ENCODE data around the gene NELL2. TPM values are rescaled to one million over a fixed set of nuclear protein-coding genes. Genes with fewer than 3 reads are reported as not detected.

NELL2 gene
- total and polyA plus RNA-seq, 2 experiments from 2014 or later = not detected

DNA sequence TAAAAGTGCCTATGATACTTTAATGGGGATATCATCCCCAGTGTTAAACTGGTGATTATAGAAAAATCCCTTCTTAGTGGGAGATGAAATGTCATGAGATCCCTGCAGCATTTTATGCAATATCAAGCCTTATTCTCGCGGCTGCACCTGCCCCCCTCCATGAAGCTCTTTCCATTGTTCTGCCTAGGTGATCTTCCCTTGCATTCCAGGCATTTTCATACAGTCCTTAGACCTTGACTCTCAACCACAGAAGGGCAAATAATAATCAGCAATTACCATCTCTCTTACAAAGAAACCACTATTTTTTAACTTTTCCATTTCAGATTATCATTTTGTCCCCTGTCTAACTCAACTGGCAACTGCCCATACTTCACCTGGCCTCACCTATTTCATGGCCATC, 352.3 kb downstream of the NELL2 start:
- no peaks in the 10 kb centered on the region for H3K36me3 ChIP-seq (ENCODE audit: low read depth)
- 21 to 50% methylated on average over 2 of the region's 2 CpGs for WGBS, 2 experiments (ENCODE audit: low coverage in 1 of 2, low lambda C conversion rate in 2 of 2, missing lambda C conversion rate in 2 of 2)
- no peak overlapping the region for H3K4me2 ChIP-seq (ENCODE audit: unreplicated experiment)
- H3K27me3 ChIP-seq (replicated peaks; ENCODE audit: insufficient read depth) = no peaks in the 10 kb centered on the region
- no peak overlapping the region for H3K4me3 ChIP-seq
- in situ Hi-C loops (cut with MboI) = no loop called here
- no peak overlapping the region for H3K27ac ChIP-seq
- no peak for DNase-seq
- no peak overlapping the region for H2AFZ ChIP-seq
- no peaks in the 10 kb centered on the region for H3K79me2 ChIP-seq (ENCODE audit: insufficient read depth)
- TF ChIP-seq EZH2 (IDR thresholded peaks at IDR 0.05; ENCODE audit: insufficient read depth, poor library complexity, severe bottlenecking) = no peak
- no peak for TF ChIP-seq EZH2phosphoT487 (IDR thresholded peaks at IDR 0.05; ENCODE audit: insufficient read depth, low read depth)
- H3K9me2 ChIP-seq (ENCODE audit: insufficient read depth) = no peaks in the 10 kb centered on the region
- no peaks in the 10 kb centered on the region for H4K20me1 ChIP-seq (ENCODE audit: insufficient read depth)
- H3K9ac ChIP-seq = no peak overlapping the region
- no peaks in the 10 kb centered on the region for H3K4me1 ChIP-seq (ENCODE audit: insufficient read depth)
- H3K9me3 ChIP-seq (ENCODE audit: low read depth) = no peaks in the 10 kb centered on the region
- no peaks in the 10 kb centered on the region for H3F3A ChIP-seq (ENCODE audit: insufficient read depth)

- Histone ChIP-seq H3K36me3 (ENCODE audit: low read depth) (no peaks in the 10 kb centered on the region), H3K27me3 (replicated peaks; ENCODE audit: insufficient read depth) (no peaks in the 10 kb centered on the region), H3K9ac (no peak overlapping the region), H3K79me2 (ENCODE audit: insufficient read depth) (no peaks in the 10 kb centered on the region), H3F3A (ENCODE audit: insufficient read depth) (no peaks in the 10 kb centered on the region), H2AFZ (no peak overlapping the region), H3K4me1 (ENCODE audit: insufficient read depth) (no peaks in the 10 kb centered on the region), H3K4me3 (no peak overlapping the region), H4K20me1 (ENCODE audit: insufficient read depth) (no peaks in the 10 kb centered on the region), H3K4me2 (ENCODE audit: unreplicated experiment) (no peak overlapping the region), H3K27ac (no peak overlapping the region), H3K9me3 (ENCODE audit: low read depth) (no peaks in the 10 kb centered on the region), H3K9me2 (ENCODE audit: insufficient read depth) (no peaks in the 10 kb centered on the region)
- in situ Hi-C loops (cut with MboI) = no loop called here
- WGBS, 2 experiments (ENCODE audit: low coverage in 1 of 2, low lambda C conversion rate in 2 of 2, missing lambda C conversion rate in 2 of 2) = 34 to 36% methylated on average over 3 of the region's 3 CpGs
- no peak for TF ChIP-seq EZH2phosphoT487 (IDR thresholded peaks at IDR 0.05; ENCODE audit: insufficient read depth, low read depth)
- no peak for TF ChIP-seq EZH2 (IDR thresholded peaks at IDR 0.05; ENCODE audit: insufficient read depth, poor library complexity, severe bottlenecking)
- DNase-seq = no peak
Measured at GRCh38 chr12:44521702-44522101, 354.4 kb downstream of the NELL2 start.

DNA sequence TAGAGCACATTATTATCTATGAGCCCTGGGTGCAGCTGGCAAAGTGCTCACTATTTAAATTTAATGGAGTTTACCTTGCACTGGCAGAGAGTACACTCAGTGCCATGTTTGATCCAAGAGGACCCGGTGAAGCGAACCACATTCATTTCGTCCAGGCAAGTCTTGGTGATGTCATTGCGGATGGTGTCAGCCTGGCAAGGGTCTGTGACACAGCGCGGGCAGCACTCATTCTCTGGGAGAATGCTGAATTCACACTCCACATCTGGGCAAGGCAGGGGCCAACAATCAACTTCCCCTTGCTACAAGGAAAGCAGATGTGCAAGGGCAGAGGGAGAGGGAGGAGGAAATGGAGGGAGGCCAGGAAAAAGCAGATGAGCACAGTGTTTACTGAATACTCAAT, 356.2 kb downstream of the NELL2 start:
- Histone ChIP-seq H3K4me1 (ENCODE audit: insufficient read depth) (no peaks in the 10 kb centered on the region), H3K9me2 (ENCODE audit: insufficient read depth) (no peaks in the 10 kb centered on the region), H4K20me1 (ENCODE audit: insufficient read depth) (no peaks in the 10 kb centered on the region), H3K27me3 (replicated peaks; ENCODE audit: insufficient read depth) (no peaks in the 10 kb centered on the region), H2AFZ (no peak overlapping the region), H3K79me2 (ENCODE audit: insufficient read depth) (no peaks in the 10 kb centered on the region), H3K36me3 (ENCODE audit: low read depth) (no peaks in the 10 kb centered on the region), H3K9me3 (ENCODE audit: low read depth) (no peaks in the 10 kb centered on the region), H3K4me2 (ENCODE audit: unreplicated experiment) (no peak overlapping the region), H3K27ac (no peak overlapping the region), H3K4me3 (no peak overlapping the region), H3K9ac (no peak overlapping the region), H3F3A (ENCODE audit: insufficient read depth) (no peaks in the 10 kb centered on the region)
- in situ Hi-C loops (cut with MboI) = no loop called here
- DNase-seq = no peak
- no peak for TF ChIP-seq EZH2phosphoT487 (IDR thresholded peaks at IDR 0.05; ENCODE audit: insufficient read depth, low read depth)
- no peak for TF ChIP-seq EZH2 (IDR thresholded peaks at IDR 0.05; ENCODE audit: insufficient read depth, poor library complexity, severe bottlenecking)
- WGBS, 2 experiments (ENCODE audit: low coverage in 1 of 2, low lambda C conversion rate in 2 of 2, missing lambda C conversion rate in 2 of 2) = 10 to 13% methylated on average over 6 of the region's 6 CpGs

DNA sequence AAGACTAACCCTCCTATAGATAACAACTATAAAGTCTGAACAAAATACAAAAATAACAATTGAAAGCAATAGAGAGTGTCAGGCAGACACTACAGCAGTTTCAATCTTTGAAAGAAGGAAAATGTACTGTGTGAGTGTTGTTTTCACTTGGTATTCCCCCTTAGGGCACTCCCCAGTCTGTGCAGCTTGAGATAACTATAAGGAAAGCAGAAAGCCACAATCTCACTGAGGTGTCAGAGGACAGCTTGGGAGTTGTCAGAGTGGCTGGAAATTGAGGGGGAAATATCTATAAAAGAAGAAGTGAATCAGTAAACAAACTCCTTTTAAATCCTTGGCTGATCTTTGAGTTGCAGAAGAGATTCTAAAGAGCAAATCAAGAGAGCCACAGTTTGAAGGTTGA, 364.8 kb downstream of the NELL2 start:
- Histone ChIP-seq H3F3A (ENCODE audit: insufficient read depth) (no peaks in the 10 kb centered on the region), H3K27me3 (replicated peaks; ENCODE audit: insufficient read depth) (no peaks in the 10 kb centered on the region), H3K27ac (no peak overlapping the region), H3K9me3 (ENCODE audit: low read depth) (no peaks in the 10 kb centered on the region), H4K20me1 (ENCODE audit: insufficient read depth) (no peaks in the 10 kb centered on the region), H3K4me3 (no peak overlapping the region), H3K36me3 (ENCODE audit: low read depth) (no peaks in the 10 kb centered on the region), H2AFZ (no peak overlapping the region), H3K79me2 (ENCODE audit: insufficient read depth) (no peaks in the 10 kb centered on the region), H3K9ac (no peak overlapping the region), H3K9me2 (ENCODE audit: insufficient read depth) (no peaks in the 10 kb centered on the region), H3K4me1 (ENCODE audit: insufficient read depth) (no peaks in the 10 kb centered on the region), H3K4me2 (ENCODE audit: unreplicated experiment) (no peak overlapping the region)
- DNase-seq = no peak
- TF ChIP-seq EZH2phosphoT487 (IDR thresholded peaks at IDR 0.05; ENCODE audit: insufficient read depth, low read depth) (no peak), EZH2 (IDR thresholded peaks at IDR 0.05; ENCODE audit: insufficient read depth, poor library complexity, severe bottlenecking) (no peak)
- in situ Hi-C loops (cut with MboI) = no loop called here

DNA sequence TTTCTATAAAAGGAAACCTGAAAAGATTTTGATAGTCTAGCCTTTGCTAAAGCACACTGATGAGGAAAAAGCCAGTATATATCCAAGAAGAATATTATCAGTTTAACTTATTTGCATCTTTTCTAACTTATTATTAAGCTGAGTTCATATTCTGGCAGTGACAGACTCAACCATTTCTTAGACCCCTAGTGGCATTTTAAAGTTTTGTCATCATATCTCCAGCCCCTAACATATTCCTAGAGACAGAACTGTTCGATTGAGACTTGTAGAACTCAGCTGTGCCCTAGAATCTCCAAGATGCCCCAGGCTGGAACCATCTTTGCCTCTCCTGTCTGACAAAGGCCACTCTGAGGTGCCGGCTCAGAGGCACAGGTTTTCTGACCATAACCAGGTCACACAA, 365.6 kb downstream of the NELL2 start:
- H3F3A ChIP-seq (ENCODE audit: insufficient read depth) = no peaks in the 10 kb centered on the region
- no peaks in the 10 kb centered on the region for H3K9me2 ChIP-seq (ENCODE audit: insufficient read depth)
- H2AFZ ChIP-seq = no peak overlapping the region
- no peak for DNase-seq
- H3K27me3 ChIP-seq (replicated peaks; ENCODE audit: insufficient read depth) = no peaks in the 10 kb centered on the region
- WGBS, 2 experiments (ENCODE audit: low coverage in 1 of 2, low lambda C conversion rate in 2 of 2, missing lambda C conversion rate in 2 of 2) = 33 to 54% methylated on average over 2 of the region's 2 CpGs
- no peaks in the 10 kb centered on the region for H4K20me1 ChIP-seq (ENCODE audit: insufficient read depth)
- no peak overlapping the region for H3K4me3 ChIP-seq
- no peak overlapping the region for H3K27ac ChIP-seq
- no peak overlapping the region for H3K4me2 ChIP-seq (ENCODE audit: unreplicated experiment)
- H3K36me3 ChIP-seq (ENCODE audit: low read depth) = no peaks in the 10 kb centered on the region
- H3K9me3 ChIP-seq (ENCODE audit: low read depth) = no peaks in the 10 kb centered on the region
- in situ Hi-C loops (cut with MboI) = no loop called here
- no peaks in the 10 kb centered on the region for H3K4me1 ChIP-seq (ENCODE audit: insufficient read depth)
- no peak for TF ChIP-seq EZH2 (IDR thresholded peaks at IDR 0.05; ENCODE audit: insufficient read depth, poor library complexity, severe bottlenecking)
- TF ChIP-seq EZH2phosphoT487 (IDR thresholded peaks at IDR 0.05; ENCODE audit: insufficient read depth, low read depth) = no peak
- no peaks in the 10 kb centered on the region for H3K79me2 ChIP-seq (ENCODE audit: insufficient read depth)
- no peak overlapping the region for H3K9ac ChIP-seq
